Uterus (tissue), 4 donors: ENCODE data around the gene SYT9. TPM values are rescaled to one million over a fixed set of nuclear protein-coding genes. Genes with fewer than 3 reads are reported as not detected.

Experiments used
- DNase-seq, 2 donors: peaks; one replicate each; pipeline ENCODE4 v3.0.0-alpha.2; 2019 to 2020
- H3K27ac ChIP-seq, 2 donors: fragments of 200-600 bp; sonication (generic); 1 replicate in 1 of 2; 2 replicates in 1 of 2; pipeline ENCODE4 v1.5.1; 2016 to 2018
- H3K27me3 ChIP-seq, 2 donors: fragments of 200-600 bp; sonication (generic); one replicate each; pipeline ENCODE4 v1.5.1; 2018 to 2019; ENCODE audit warnings: control low read depth in 1 of 2
- H3K36me3 ChIP-seq, 2 donors: fragments of 200-600 bp; sonication (generic); one replicate each; pipeline ENCODE4 v1.5.1; 2019; ENCODE audit warnings: control low read depth in 1 of 2
- H3K4me1 ChIP-seq, 2 donors: fragments of 200-600 bp; sonication (generic); one replicate each; pipeline ENCODE4 v1.5.1; 2018 to 2019; ENCODE audit warnings: control low read depth in 1 of 2
- H3K4me3 ChIP-seq, 2 donors: fragments of 200-600 bp; sonication (generic); 1 replicate in 1 of 2; 2 replicates in 1 of 2; pipeline ENCODE4 v1.5.1; 2018 to 2019; ENCODE audit warnings: mild to moderate bottlenecking in 1 of 2
- H3K9me3 ChIP-seq, 2 donors: fragments of 200-600 bp; sonication (generic); one replicate each; pipeline ENCODE4 v1.5.1; 2019; ENCODE audit warnings: control low read depth in 1 of 2
- CTCF ChIP-seq, 4 experiments: fragments of 200-600 bp in 2 of 4; fragments of 450-650 bp in 2 of 4; sonication (generic) in 2 of 4; IDR thresholded peaks; one replicate each; pipeline ENCODE4 v1.5.1; 2016 to 2019; ENCODE audit warnings: antibody characterized with exemption in 4 of 4, mild to moderate bottlenecking in 2 of 4, moderate library complexity in 1 of 4
- POLR2A ChIP-seq, 2 donors: fragments of 450-650 bp; IDR thresholded peaks; one replicate each; pipeline ENCODE4 v1.6.1; 2016; ENCODE audit warnings: antibody characterized with exemption in 2 of 2, mild to moderate bottlenecking in 1 of 2, moderate library complexity in 1 of 2
- intact Hi-C: fragments of 100-400 bp; cut with DNase I; formaldehyde crosslinking; loops from one replicate; pipeline ENCODE4 v1.15.1; 2023; ENCODE audit warnings: low total_unique reads
- total RNA-seq, 4 donors: library from RNA; depleted of rRNA in 3 of 4; stranded (reverse); fragments of >200 nt in 3 of 4; gene quantifications; one replicate each; pipeline versions ENCODE4 v1.1.0 to v1.2.4, GENCODE V29; 2014 to 2023
- donor health status: DM: yes; HTN: yes; CAD: no.

SYT9 gene
- total RNA-seq, 4 donors from 2014 or later, result 0.29 to 5.8 (median 3.0) TPM; not detected in 1

- no peaks in the 10 kb centered on the region for H3K36me3 ChIP-seq
- no peaks in the 10 kb centered on the region for H3K9me3 ChIP-seq
- H3K4me3 ChIP-seq, result no peak overlapping the region
- H3K4me1 ChIP-seq, result no peaks in the 10 kb centered on the region
- intact Hi-C loops, result no loop called here
- TF ChIP-seq POLR2A (IDR thresholded peaks at IDR 0.05), result no peak
- no peak for TF ChIP-seq CTCF (IDR thresholded peaks at IDR 0.05)
- no peaks in the 10 kb centered on the region for H3K27me3 ChIP-seq
- no peak for DNase-seq
- H3K27ac ChIP-seq, result no peak overlapping the region
These were observed 176.0 kb downstream of the SYT9 start for GRCh38 chr11:7427733-7428132.

GRCh38 chr11:7428196-7428595 lies 176.5 kb downstream of the SYT9 start:
- no peak for TF ChIP-seq CTCF (IDR thresholded peaks at IDR 0.05)
- TF ChIP-seq POLR2A (IDR thresholded peaks at IDR 0.05), result no peak
- intact Hi-C loops, result no loop called here

GRCh38 chr11:7430496-7430895 lies 178.8 kb downstream of the SYT9 start:
- Histone ChIP-seq H3K27me3 (no peaks in the 10 kb centered on the region), H3K4me3 (no peak overlapping the region), H3K36me3 (no peaks in the 10 kb centered on the region), H3K4me1 (no peaks in the 10 kb centered on the region), H3K27ac (no peak overlapping the region), H3K9me3 (no peaks in the 10 kb centered on the region)
- no peak for DNase-seq
- intact Hi-C loops, result no loop called here
- TF ChIP-seq CTCF (IDR thresholded peaks at IDR 0.05) (no peak), POLR2A (IDR thresholded peaks at IDR 0.05) (no peak)

More at GRCh38 chr11:7428196-7428595, 176.5 kb downstream of the SYT9 start:
- no peaks in the 10 kb centered on the region for H3K9me3 ChIP-seq
- no peaks in the 10 kb centered on the region for H3K27me3 ChIP-seq
- no peak overlapping the region for H3K4me3 ChIP-seq
- no peaks in the 10 kb centered on the region for H3K36me3 ChIP-seq
- no peak for DNase-seq
- H3K4me1 ChIP-seq, result no peaks in the 10 kb centered on the region
- no peak overlapping the region for H3K27ac ChIP-seq

DNA sequence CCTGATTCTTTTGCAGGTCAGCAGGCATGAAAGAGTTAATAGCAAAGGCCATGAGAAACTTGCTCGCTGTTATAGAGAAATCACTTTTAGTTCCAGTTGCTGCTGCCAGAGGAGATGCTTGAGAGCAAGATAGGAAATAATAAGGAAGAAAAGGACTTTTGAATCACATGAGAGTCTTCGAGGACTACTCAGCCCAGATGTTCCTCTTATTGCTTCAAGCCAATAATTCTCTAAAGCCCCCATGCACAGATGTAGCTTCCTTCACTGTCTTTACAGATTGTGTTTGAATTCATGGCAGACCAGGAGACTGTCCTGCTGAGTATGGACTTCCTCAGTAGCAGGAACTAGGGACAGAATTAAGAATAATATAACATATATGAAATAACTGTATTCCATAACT lies 183.5 kb downstream of the SYT9 start:
- Histone ChIP-seq H3K4me3 (no peak overlapping the region), H3K27ac (no peak overlapping the region), H3K4me1 (no peaks in the 10 kb centered on the region), H3K36me3 (no peaks in the 10 kb centered on the region), H3K27me3 (no peaks in the 10 kb centered on the region), H3K9me3 (no peaks in the 10 kb centered on the region)
- DNase-seq, result no peak
- intact Hi-C loops, result no loop called here
- TF ChIP-seq POLR2A (IDR thresholded peaks at IDR 0.05), result no peak
- no peak for TF ChIP-seq CTCF (IDR thresholded peaks at IDR 0.05)

GRCh38 chr11:7436146-7436545 lies 184.4 kb downstream of the SYT9 start:
- no peaks in the 10 kb centered on the region for H3K27me3 ChIP-seq
- no peak for DNase-seq
- H3K9me3 ChIP-seq, result no peaks in the 10 kb centered on the region
- no peak overlapping the region for H3K27ac ChIP-seq
- H3K4me3 ChIP-seq, result no peak overlapping the region
- TF ChIP-seq CTCF (IDR thresholded peaks at IDR 0.05), result no peak
- TF ChIP-seq POLR2A (IDR thresholded peaks at IDR 0.05), result no peak
- H3K36me3 ChIP-seq, result no peaks in the 10 kb centered on the region
- intact Hi-C loops, result no loop called here
- no peaks in the 10 kb centered on the region for H3K4me1 ChIP-seq
